Bronchial epithelial cell (primary cell): ENCODE measurements around the gene ADAMTS17. TPM values are rescaled to one million over a fixed set of nuclear protein-coding genes. Genes with fewer than 3 reads are reported as not detected.

Experiments used
- DNase-seq: peaks from one replicate; pipeline ENCODE4 v3.0.0-alpha.2; 2010; ENCODE audit warnings: low read depth
- FAIRE-seq: peaks from 2 replicates; lab custom pipeline; 2011; peaks lifted over from hg19 to GRCh38; lab: Jason Lieb, UNC
- H3K27me3 ChIP-seq: 2 replicates; pipeline ENCODE4 v1.5.1; 2011; ENCODE audit warnings: low read length; ENCODE audit not compliant: control insufficient read depth, insufficient read depth
- H3K36me3 ChIP-seq: 2 replicates; pipeline ENCODE4 v1.5.1; 2011; ENCODE audit warnings: low read length; ENCODE audit not compliant: control insufficient read depth, insufficient read depth
- H3K4me3 ChIP-seq: 2 replicates; pipeline ENCODE4 v1.5.1; 2011; ENCODE audit warnings: mild to moderate bottlenecking, low read depth, low read length, control low read depth
- CTCF ChIP-seq: IDR thresholded peaks from 2 replicates; pipeline ENCODE4 v1.5.1; 2011; ENCODE audit warnings: mild to moderate bottlenecking, moderate library complexity, low read length, control low read depth, inconsistent platforms; ENCODE audit not compliant: insufficient read depth, severe bottlenecking
- total RNA-seq: library from RNA; depleted of rRNA; stranded (reverse); fragments of >200 nt; gene quantifications from 2 replicates; pipeline ENCODE4 v1.2.1, GENCODE V29; 2014

Gene ADAMTS17
- total RNA-seq, 1 donor from 2014 or later = 1.1 TPM

GRCh38 chr15:100059521-100059920, 282.3 kb downstream of the ADAMTS17 start:
- Histone ChIP-seq H3K27me3 (no peaks in the 10 kb centered on the region), H3K36me3 (no peaks in the 10 kb centered on the region), H3K4me3 (no peak overlapping the region)
- DNase-seq (no peak), FAIRE-seq (no peak)
- no peak for TF ChIP-seq CTCF

DNA sequence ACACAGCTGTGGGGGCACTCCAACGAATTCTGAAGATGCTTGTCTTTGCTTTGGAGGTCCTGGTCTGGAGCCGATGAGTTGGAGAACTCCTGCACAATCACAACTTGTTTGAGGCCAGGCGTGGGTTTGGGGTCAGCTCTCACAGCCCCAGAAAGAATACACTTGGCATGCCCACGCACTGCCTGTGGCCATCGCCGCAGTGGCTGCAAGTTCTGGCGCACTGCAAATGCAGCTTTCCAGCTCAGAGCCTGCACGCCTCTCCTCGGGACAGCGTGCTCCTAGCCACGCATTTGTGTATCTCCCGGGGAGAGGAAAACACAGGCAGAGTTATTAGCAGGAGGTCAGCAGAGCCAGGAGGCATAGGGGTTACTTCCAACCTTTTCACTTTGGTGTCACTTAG, 282.7 kb downstream of the ADAMTS17 start:
- TF ChIP-seq CTCF = no peak
- Histone ChIP-seq H3K27me3 (no peaks in the 10 kb centered on the region), H3K4me3 (no peak overlapping the region), H3K36me3 (no peaks in the 10 kb centered on the region)
- FAIRE-seq = no peak
- DNase-seq = no peak

- FAIRE-seq = no peak
- no peaks in the 10 kb centered on the region for H3K27me3 ChIP-seq
- H3K36me3 ChIP-seq = no peaks in the 10 kb centered on the region
- no peak for TF ChIP-seq CTCF
- DNase-seq = no peak
- H3K4me3 ChIP-seq = no peak overlapping the region
Measured at GRCh38 chr15:100058458-100058857, 283.3 kb downstream of the ADAMTS17 start.

- FAIRE-seq (no peak), DNase-seq (no peak)
- Histone ChIP-seq H3K36me3 (no peaks in the 10 kb centered on the region), H3K4me3 (no peak overlapping the region), H3K27me3 (peaks cover 2% of the 10 kb centered on the region)
- TF ChIP-seq CTCF = no peak
Measured at GRCh38 chr15:100057281-100057680, 284.5 kb downstream of the ADAMTS17 start.

DNA sequence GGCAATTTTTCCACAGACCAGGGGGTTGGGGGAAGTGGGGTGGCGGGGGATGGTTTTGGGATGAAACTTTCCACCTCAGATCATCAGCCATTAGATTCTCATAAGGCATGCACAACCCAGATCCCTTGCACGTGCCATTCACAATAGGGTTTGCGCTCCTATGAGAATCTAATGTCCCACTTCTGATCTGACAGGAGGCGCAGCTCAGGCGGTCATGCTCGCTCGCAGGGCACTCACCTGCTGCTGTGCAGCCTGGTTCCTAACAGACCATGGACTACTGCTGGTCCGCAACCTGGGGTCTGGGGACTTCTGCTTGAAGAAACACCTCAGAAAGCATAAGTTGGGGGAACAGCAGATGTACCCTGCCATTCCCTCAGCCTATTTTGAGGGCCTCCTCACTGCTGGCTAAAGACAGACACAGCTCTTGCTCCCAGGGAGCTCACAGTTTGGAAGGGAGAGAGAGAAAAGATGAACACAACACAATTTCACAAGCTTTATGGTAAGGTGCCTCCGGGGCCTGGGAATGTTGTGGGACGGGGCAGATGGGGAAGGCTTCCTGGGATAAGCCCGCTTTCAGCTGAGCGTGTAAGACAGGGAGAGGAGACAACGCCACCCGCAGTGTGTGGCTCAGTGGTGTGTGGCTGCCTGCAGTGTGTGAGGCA, 285.2 kb downstream of the ADAMTS17 start:
- TF ChIP-seq CTCF = no peak
- no peak overlapping the region for H3K4me3 ChIP-seq
- no peak for FAIRE-seq
- H3K27me3 ChIP-seq = peaks cover 2% of the 10 kb centered on the region
- no peaks in the 10 kb centered on the region for H3K36me3 ChIP-seq
- DNase-seq = no peak

GRCh38 chr15:100055821-100056220, 286.0 kb downstream of the ADAMTS17 start:
- FAIRE-seq (no peak), DNase-seq (no peak)
- Histone ChIP-seq H3K4me3 (no peak overlapping the region), H3K36me3 (no peaks in the 10 kb centered on the region), H3K27me3 (peaks cover 2% of the 10 kb centered on the region)
- TF ChIP-seq CTCF = no peak
